Stimulated activated CD8-positive, alpha-beta memory T cell treated with anti-CD3 and anti-CD28 coated beads, Interleukin-15, amount 100 ng/mL, for 48 hours (primary cell): ENCODE data around the gene DUSP21.
A peak's percentile ranks its signal among the peaks of the same experiment; 100 is the strongest.
"Not testable (repeated sequence)": the region's sequence is repeated elsewhere in the genome, so short reads cannot be mapped to it uniquely, and the experiment has no call there.

Experiments used
- DNase-seq, 2 donors: peaks; one replicate each; pipeline ENCODE4 v3.0.0-alpha.2; 2020; ENCODE audit warnings: low read depth in 2 of 2

DUSP21 gene

DNA sequence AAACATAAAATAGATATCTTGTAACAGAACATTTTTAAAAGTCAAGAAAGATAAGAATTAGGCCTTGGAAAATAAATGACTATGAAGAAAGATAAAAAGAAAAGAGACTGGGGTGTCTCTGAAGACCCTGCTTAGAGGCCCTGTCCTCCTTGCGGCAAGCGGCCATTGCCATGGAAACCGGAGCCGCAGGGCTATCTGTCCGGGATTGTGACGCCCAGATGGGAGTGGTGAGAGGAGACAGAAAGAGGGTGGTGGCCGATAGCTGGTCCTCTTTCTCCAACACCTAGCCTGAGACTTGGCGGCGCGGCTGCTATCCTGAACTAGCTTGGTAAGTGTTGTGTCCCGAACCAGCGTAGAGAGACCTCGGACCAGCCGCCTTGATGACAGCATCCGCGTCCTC lies at the start of gene DUSP21:
Gene DUSP21, plus strand, starts transcription at position 269 of the 400 bp plus-strand sequence. Its CDS starts 112 bp downstream, at position 381.
- DNase-seq: no peak

DNA sequence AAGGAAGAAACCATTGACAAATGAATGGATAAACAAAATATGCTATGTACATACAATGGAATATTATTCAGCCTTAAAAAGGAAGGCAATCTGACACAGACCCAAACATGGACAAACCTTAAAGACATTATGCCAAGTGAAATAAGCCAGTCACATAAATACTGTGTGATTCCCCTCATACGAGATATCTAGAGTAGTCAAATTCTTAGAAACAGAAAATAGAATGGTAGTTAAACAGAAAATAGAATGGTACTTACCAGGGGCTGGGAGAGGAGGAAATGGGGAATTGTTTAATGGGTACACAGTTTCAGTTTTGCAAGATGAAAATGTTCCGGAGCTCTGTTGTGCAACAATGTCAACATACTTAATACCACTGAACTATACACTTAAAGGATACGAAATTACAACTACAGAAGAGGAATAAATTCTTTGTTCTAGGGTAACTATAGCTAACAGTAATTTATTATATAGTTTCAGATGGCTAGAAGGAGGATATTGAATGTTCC lies 47.8 kb upstream of the DUSP21 start:
- no peak for DNase-seq

DNA sequence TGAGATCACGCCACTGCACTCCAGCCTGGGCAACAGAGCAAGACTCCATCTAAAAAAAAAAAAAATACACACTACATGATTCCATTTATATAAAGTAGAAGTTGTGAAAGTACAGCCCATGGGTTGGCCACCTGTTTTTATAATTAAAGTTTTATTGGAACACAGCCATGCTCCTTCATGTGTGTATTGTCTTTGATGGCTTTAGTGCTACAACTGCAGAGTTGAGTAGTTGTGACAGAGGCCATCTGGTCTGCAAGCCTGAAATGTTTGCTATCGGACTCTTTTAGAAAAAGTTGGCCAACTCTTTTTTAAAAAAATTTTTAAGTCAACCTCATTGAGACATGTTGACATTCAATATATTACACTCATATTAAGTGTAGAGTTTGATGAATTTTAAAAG lies 41.2 kb upstream of the DUSP21 start:
- no peak for DNase-seq

DNA sequence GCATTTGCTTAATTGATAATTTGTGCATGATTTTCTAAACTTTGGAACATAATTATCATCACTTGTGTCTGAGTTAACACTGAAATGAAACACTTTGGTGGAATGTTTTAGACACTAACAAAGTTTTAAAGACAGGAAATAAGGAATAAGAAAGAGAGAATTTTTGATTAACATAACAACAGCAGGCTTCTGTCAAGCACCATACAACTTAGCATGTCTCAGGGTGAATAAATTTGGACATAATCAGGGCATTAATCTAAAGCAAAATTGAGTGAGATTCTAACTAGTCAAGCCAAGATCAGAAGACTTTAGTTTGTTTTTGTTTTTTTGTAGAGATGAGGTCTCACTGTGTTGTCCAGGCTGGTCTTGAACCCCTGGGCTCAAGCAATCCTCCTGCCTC lies 28.1 kb upstream of the DUSP21 start:
- no peak for DNase-seq

DNA sequence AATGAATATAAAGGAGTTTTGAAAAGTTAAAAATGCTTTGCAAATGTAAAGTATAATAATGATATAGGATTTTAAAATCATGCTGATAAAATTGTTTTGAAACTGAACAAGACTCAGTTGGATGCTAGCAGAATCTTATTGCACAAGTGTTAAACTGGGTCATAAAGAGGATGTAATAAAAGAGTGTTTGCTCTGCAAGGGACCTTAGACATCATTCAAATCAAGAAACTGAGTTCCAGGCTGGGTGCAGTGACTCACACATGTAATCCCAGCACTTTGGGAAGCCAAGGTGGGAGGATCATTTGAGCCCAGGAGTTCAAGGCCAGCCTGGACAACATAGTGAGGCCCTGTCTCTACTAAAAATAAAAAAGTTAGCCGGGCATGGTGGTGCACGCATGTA lies 27.5 kb upstream of the DUSP21 start:
- DNase-seq: no peak

DNA sequence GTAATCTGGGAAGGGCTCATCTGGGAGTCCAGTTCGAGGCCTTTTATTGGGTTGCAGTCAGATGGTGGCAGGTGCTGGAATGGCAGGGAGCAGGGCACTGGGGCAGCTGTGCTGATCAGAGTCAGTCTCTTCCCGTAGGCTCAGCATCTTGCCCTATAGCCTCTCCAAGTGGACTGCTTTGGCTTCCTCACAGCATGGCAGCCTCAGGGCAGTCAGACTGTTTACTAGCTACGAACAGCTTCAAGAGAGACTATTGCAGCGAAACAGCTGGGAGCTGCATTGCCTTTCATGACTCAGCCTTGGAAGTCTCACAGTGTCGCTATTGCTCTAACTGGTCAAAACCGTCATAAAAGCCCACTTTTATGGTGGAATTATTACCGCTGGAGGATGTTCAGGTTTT lies 26.8 kb upstream of the DUSP21 start:
- DNase-seq: no peak

DNA sequence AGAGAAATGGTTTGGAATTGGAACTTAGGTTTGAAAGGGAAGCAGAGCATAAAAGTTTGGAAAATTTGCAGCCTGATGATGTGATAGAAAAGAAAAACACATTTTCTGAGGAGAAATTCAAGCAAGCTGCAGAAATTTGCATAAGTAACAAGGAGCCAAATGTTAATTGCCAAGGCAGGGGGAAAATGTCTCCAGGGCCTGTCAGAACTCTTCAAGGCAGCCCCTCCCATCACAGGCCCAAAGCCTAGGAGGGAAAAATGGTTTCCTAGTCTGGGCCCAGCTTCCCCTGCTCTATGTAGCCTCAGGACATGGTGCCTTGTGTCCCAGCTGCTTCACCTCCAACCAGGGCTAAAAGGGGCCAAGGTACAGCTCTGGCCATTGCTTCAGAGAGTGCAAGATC lies 21.2 kb upstream of the DUSP21 start:
- no peak for DNase-seq

DNA sequence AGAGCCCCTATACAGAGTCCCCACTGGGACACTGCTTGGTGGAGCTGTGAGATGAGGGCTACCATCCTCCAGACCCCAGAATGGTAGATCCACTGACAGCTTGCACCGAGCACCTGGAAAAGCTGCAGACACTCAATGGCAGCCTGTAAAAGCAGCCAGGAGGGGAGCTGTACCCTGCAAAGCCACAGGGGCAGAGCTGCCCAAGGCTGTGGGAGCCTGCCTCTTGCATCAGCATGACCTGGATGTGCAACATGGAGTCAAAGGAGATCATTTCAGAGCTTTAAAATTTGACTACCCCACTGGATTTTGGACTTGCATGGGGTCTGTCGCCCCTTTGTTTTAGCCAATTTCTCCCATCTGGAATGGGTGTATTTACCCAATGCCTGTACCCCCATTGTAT lies 20.6 kb upstream of the DUSP21 start:
- not testable (repeated sequence) for DNase-seq

DNA sequence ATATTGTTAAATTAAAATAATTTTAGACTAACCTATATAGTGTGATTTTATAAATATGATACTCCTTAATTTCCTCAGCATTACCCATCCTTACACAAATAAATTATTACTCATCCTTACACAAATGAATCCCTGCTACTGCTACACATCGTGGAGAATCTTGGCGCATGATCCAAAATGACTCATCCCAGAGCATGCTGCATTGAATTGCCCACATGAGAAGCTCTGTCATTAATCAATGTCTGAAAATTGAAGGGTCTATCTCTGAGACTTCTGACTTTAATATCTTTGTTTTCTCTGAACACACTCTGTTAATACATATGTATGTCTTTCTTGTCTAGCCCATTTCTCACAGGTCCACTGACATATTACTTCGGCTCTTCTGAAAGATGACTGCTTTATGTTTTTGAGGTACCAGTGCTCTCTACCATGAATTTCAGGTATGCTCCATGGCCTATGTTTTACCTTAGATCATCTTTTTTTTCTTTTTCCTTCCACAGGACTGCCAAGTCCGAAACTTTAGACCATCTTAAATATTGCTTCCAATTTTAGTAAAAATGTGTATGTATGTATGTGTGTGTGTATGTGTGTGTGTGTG lies 15.7 kb upstream of the DUSP21 start:
- no peak for DNase-seq

DNA sequence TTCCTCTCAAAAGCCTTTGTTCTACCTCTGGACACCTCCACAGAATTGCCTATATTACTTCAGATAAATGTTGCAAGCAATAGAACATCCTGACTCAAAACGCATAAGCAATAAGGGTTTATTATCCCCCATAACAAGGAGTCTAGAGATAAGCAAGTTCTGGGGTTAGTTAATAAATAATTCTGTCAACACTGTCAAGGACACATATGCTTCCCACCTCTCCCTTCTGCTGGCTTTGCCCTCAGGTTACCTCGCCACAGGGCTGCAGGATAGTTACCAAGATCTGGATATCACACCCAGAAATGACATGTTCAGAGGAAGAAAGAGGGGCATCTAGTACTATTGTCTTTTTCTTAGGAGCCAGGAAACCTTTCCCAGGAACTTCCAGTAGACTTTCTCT lies 14.0 kb upstream of the DUSP21 start:
- DNase-seq: no peak

DNA sequence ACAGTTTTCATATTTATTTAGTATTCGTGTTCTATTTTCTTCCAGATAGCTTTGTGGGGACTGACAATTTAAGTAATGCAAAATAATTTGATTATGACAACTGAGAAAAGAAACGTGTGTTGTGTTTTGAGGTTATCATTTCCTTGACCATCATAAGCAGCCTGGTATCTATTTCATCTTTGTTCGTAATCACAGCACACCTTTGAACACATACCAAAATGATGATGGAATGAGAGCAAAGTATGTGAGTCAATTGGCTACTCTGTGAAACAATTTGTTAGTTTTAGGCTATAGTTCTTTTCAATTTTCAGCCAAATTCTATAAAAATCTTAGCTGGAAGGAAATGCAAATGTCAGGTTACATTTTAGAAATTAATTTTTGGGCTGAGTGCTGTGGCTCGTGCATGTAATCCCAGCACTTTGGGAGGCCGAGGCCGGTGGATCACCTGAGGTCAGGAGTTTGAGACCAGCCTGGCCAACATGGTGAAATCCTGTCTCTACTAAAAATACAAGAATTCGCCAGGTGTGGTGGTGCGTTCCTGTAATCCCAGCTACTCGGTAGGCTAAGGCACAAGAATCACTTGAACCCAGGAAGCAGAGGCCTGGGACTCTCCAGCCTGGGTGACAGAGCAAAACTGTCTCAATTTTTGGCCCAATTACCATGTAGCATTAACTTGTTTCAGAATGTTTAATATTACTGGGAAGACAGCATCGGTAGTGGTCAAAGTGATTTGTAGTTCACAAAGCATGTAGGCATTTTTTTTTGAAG lies 1.1 kb upstream of the DUSP21 start:
- DNase-seq: no peak

DNA sequence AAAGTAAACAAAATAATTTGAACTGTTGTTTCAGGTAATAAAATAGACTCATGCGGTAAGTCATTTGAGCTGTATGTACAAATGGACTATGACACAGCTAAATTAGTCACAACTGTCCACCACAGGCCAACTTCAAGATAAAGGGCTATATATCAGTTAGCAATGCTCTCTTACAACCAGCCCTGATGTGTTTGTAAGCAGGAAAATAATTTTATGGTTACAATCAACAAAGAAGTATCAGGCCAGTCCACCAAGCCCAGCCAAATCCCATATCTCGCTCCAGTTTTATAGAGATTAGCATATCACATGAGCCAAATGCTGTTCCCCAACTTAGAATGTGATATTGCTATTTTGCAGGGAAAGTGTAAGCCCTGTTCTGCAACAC lies 511 bp upstream of the DUSP21 start:
- DNase-seq: no peak

DNA sequence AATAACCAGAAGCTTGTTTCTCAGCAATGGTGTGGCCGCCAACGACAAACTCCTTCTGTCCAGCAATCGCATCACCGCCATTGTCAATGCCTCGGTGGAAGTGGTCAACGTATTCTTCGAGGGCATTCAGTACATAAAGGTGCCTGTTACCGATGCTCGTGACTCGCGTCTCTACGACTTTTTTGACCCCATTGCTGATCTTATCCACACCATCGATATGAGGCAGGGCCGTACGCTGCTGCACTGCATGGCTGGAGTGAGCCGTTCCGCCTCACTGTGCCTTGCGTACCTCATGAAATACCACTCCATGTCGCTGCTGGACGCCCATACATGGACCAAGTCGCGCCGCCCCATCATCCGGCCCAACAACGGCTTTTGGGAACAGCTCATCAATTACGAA lies 383 bp downstream of the DUSP21 start:
- DNase-seq: no peak

DNA sequence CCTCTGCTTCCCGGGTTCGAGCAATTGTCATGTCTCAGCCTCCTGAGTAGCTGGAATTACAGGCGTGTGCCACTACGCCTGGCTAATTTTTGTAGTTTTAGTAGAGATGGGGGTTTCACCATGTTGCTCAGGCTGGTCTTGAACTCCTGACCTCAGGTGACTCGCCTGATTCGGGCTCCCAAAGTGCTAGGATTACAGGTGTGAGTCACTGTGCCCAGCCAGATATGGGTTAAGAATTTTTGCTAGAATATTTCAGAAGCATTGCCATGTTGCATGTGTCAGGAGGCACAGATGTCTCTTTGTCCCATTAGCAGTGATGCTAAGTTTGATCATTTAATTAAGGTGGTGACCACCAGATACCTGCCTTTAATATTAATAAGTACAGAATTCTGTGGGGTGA lies 7.1 kb downstream of the DUSP21 start:
- DNase-seq: not testable (repeated sequence)

DNA sequence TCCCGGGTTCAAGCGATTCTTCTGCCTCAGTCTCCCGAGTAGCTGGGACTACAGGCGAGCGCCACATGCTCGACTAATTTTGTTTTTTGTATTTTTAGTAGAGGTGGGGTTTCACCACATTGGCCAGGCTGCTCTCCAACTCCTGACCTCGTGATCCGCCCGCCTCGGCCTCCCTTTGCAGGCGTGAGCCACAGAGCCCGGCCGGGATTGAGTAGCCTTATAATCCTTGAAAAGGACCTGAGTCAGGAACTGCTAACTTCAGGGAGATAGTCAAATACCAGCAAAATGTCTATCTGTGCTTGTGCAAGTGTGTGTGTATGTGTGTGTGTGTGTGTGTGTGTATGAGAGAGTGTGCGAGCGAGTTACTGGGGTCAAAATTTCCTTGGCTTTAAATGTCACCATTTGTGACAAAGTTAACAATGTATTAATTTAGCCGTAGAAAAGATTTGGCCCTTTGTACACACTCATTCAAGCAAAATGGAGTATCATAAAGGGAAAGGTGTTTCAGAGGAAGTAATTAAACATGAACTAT lies 27.4 kb downstream of the DUSP21 start:
- no peak for DNase-seq

DNA sequence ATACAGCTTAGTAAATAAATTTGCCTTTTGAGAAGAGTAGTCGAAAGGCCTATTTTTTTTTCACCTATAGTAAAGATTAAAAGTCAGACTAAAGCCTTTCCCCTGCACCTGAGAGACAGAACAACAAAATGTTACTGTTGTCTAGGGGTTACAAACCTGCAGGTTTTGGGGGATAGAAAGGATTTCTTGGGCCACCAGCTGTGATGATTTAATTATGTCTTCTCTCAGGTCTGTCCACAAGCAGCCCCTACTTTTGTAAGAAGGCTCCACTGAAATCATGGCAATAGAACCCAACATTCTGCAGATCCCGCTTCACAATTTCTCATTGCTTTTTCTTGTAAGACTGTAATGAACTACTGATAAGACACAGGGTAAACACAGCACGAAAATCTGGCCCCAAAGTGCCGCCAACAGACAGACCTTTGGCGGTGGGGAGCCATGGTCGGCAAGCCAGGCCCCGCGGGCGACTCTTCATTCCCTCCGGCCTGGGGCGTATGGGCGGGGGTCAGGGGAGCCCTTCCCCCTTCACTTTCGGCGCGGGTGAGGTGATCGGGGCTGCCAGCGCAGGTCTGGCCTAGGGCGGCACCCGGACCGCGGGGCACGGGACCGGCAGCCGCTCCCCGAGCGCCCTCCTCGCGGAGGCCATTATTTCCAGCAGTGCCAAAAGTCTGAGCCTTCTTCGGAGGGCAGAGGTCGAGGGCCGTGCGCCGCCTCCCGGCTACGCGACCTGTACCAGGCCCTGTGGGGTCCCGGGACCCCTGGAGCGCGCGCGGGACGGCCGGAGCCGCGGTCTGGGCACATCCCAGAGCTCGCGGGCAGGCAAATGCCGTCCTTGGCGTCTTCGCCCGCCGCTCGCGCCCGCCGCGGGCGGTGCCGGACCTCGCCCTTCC lies 28.4 kb downstream of the DUSP21 start:
- DNase-seq: peak in 1 of 2 donors; percentile 22

DNA sequence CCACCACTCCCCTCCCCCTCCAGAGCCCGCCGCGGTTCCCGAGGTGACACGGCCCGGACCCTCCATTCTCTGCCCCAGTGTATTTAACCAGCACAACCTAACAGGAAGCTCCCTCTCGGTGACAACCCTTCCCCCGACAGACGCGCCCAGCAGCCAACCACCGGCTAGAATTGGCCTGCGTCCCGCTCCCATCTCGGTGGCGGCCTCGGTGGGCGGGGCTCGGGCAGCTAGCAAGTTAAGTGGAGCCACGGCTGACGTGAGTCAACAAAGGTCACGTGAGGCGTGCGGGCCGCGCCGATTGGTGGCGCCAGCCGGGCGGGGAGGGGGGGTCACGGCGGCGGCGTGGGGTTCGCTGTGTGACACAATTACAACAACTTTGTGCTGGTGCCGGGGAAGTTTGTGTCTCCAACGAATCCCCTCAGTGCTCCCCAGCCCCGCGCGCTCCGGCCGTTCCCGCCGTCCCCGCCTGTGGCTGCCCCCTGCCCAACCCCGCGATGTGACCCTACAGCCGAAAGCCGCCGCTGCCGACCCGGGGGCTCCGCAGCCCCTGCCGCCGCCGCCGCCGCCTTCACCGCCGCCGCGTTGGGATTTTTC lies 29.1 kb downstream of the DUSP21 start, which contains the start of gene KDM6A:
Gene KDM6A, plus strand, starts transcription at position 368 of the 594 bp plus-strand sequence. CDS start 364 bp downstream, outside the sequence.
- DNase-seq: peak; percentile 92 to 99

DNA sequence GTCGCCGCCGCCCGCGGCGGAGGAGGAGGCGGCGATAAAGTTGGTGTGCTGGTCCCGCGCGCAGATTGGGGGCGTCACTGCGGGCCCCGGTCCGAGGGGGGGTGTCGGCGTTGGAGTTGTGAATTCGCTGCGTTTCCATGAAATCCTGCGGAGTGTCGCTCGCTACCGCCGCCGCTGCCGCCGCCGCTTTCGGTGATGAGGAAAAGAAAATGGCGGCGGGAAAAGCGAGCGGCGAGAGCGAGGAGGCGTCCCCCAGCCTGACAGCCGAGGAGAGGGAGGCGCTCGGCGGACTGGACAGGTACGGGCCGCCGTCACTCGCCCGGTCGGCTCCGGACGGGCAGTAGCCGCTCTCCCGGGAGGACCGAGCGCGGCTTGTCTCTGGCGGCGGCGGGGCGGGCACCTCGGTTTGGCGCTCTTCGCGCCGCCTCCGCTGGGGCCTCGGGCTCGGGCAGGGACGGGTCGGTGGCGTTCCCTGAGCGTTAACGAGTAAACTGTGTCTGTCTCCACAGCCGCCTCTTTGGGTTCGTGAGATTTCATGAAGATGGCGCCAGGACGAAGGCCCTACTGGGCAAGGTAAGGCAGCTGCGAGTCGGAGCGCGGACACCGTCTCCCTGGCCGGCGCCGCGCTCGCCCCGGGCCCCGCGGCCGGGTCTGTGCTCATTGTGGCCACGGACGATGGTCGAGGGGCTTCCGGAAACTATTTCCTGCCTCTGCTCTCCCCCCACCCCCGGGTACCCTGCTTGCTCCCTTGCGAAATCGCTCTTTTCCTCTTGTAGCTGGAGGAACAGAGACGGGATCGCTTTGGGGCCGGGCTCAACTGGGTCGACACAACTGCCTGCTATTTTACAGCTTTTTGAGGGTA lies 29.8 kb downstream of the DUSP21 start:
- peak; percentile 16 to 27 for DNase-seq

DNA sequence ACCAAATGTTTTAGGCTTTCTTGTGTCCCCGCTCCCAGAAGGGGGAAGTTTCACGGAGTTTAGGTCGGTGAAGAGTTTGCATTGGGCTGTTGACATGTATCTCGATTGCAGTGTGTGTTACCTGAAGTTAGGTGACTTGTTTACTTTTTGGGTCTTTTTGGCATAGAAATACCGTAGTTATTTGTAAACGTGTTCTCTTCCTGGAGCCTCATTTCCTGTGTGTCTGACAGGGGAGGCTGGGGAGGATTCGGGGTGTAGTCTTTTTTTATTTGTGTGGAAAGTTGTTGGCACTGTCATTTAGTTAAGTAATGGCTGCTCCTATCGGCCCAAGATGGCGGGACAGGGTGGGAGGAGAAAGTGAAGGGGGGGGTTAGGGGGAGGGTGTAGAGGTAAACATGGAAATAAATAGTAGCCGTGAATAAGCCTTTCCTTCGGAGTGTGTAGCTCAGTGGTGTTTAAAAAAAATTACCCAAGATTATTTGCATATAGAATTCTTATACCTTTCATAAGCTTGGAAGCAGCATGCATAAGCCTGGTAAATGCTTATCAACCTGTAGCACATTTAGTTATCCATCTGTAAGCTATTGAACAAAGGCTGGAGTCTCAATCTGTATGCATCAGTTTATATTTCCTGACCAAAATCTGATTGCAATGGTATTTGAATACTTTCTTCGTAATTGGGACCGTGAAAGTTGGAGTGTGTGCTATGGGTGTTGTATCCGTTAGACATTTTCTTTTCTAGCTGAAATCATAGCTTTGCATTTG lies 30.8 kb downstream of the DUSP21 start:
- DNase-seq: peak; percentile 15 to 29

DNA sequence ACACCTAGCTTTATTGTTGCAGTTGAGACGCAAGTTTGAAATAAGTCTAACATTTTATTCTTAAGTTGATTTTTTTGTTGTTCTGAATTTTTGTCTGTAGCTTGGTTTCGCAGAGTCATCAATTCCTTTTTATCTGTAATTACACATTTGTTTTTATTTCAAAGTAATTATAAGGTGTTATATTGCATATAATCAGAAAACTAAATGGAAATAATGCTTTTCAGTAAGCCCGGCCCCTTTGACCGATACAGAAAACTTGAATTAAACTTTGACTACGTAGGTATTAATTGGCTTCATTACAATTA lies 31.3 kb downstream of the DUSP21 start:
- DNase-seq: no peak
